ENCODE results near the gene CCNQ.

DNA sequence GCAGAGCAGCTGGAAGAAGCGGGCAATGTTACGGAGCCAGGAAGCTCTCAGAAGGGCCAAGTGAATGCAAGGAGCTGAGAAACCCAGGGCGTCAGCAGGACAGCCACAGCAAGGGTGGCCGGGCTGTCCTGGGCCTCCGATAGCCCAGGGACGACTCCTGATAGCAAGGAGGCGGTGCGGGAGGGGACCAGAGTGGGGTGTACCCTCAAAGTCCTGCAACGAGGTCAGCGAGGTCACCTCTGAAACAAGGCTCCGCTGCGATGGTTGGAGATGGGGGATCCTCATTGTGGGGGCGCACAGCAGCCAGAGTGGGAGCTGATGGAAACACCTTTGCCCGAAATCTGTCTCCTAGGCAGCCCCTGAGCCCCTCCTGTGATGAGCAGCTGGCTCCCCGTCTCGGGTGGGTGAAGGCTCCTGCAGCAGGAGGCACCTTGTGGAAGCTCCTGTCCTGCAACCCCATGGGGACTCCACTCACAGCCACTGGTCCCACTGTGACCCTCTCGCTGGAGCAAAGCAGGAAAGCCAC is 4.3 kb upstream of the CCNQ start:
- TF ChIP-seq, protein P1, sequence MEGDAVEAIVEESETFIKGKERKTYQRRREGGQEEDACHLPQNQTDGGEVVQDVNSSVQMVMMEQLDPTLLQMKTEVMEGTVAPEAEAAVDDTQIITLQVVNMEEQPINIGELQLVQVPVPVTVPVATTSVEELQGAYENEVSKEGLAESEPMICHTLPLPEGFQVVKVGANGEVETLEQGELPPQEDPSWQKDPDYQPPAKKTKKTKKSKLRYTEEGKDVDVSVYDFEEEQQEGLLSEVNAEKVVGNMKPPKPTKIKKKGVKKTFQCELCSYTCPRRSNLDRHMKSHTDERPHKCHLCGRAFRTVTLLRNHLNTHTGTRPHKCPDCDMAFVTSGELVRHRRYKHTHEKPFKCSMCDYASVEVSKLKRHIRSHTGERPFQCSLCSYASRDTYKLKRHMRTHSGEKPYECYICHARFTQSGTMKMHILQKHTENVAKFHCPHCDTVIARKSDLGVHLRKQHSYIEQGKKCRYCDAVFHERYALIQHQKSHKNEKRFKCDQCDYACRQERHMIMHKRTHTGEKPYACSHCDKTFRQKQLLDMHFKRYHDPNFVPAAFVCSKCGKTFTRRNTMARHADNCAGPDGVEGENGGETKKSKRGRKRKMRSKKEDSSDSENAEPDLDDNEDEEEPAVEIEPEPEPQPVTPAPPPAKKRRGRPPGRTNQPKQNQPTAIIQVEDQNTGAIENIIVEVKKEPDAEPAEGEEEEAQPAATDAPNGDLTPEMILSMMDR (conservative IDR thresholded peaks at IDR 0.05 in 1 of 2, IDR thresholded peaks at IDR 0.05 in 1 of 2; ENCODE audit: low read depth in 1 of 2, low read length in 2 of 2) = no peak
- TF ChIP-seq EZH2 (IDR thresholded peaks at IDR 0.05; ENCODE audit: low read length, missing control alignments) = no peak
